GM12872 (cell line): ENCODE results near the gene LHFPL3.

ENCODE experiments used
- TF ChIP-seq, protein P1 (sequence below): IDR thresholded peaks from 3 replicates; pipeline ENCODE4 v1.5.1; 2011; ENCODE audit warnings: low read depth, mild to moderate bottlenecking, low read length, moderate library complexity; ENCODE audit not compliant: insufficient read depth

LHFPL3 gene

GRCh38 chr7:104848138-104848990 lies 520.0 kb downstream of the LHFPL3 start:
- TF ChIP-seq, protein P1, sequence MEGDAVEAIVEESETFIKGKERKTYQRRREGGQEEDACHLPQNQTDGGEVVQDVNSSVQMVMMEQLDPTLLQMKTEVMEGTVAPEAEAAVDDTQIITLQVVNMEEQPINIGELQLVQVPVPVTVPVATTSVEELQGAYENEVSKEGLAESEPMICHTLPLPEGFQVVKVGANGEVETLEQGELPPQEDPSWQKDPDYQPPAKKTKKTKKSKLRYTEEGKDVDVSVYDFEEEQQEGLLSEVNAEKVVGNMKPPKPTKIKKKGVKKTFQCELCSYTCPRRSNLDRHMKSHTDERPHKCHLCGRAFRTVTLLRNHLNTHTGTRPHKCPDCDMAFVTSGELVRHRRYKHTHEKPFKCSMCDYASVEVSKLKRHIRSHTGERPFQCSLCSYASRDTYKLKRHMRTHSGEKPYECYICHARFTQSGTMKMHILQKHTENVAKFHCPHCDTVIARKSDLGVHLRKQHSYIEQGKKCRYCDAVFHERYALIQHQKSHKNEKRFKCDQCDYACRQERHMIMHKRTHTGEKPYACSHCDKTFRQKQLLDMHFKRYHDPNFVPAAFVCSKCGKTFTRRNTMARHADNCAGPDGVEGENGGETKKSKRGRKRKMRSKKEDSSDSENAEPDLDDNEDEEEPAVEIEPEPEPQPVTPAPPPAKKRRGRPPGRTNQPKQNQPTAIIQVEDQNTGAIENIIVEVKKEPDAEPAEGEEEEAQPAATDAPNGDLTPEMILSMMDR: peak; percentile 86

DNA sequence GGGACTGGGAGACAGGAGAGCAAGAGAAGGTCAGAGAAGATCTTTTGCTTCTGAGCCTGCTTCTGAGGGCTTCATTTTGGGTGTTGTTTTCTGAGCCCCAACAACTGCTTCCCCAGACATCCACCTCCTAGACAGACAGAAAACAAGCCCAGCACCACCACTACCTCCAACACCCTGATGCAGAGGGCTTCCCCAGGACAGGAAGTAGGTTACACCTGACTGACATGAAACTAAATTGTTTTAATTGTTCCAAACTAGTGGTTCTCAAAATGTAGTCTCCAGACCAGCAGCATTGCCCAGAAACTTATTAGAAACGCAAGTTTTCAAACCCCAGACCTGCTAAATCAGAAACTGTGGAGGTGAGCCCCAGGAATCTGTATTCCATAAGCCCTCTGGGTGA lies 522.0 kb downstream of the LHFPL3 start:
- TF ChIP-seq, protein P1: no peak

GRCh38 chr7:104851268-104851667 lies 522.9 kb downstream of the LHFPL3 start:
- TF ChIP-seq, protein P1: no peak

DNA sequence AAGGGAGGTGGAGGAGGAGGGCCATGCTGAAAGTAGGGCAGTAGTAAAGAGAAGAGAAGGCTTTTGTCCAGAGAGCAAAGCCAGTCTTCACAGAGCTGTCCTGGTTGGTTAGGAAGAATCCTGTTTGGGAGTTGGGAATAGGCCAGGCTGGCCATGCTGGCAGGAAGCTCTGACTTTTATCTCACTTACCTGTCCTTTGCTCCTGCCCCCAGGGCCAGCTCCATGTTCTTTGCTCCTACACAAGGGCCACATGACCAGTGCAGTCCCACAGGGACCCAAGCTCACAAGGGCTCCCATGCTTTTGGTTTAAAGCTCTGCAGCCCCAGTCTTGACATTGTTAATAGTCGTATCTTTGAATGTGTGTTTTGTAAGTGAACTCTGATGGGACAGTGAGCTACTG lies 524.0 kb downstream of the LHFPL3 start:
- TF ChIP-seq, protein P1: no peak

DNA sequence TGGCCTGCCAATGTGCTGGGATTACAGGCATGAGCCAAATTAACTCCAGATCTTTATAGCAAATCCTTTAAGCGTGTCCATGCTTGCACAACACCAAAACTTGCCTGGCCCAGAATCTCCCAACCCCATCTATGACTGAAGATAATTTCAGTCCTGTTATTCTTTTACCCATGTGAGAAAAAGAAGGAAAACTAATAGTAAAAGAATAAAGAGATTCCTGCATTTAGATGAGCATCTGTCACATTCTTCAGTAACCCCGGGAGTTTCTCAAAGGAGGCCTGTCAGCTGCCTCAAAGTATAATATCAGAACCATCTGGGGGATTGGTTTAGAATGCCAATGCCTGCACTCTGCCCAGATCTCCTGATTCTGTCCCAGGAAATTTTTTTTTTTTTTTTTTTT lies 527.5 kb downstream of the LHFPL3 start:
- TF ChIP-seq, protein P1: no peak

- TF ChIP-seq, protein P1: no peak
Observed at GRCh38 chr7:104857458-104858425, 529.3 kb downstream of the LHFPL3 start.
